Activated CD4-positive, CD25-positive, alpha-beta regulatory T cell treated with anti-CD3 and anti-CD28 coated beads, Interleukin-2, amount 50 U/mL, for 16 hours (primary cell): ENCODE measurements around the gene ZNRF1.
A peak's percentile ranks its signal among the peaks of the same experiment; 100 is the strongest.
"Not testable (repeated sequence)": the region's sequence is repeated elsewhere in the genome, so short reads cannot be mapped to it uniquely, and the experiment has no call there.

Source experiments
- DNase-seq: peaks from one replicate; pipeline ENCODE4 v3.0.0-alpha.2; 2020; ENCODE audit warnings: low read depth, low spot score

The ZNRF1 gene

GRCh38 chr16:75000481-75001081, 1.8 kb downstream of the ZNRF1 start:
- DNase-seq = no peak

DNA sequence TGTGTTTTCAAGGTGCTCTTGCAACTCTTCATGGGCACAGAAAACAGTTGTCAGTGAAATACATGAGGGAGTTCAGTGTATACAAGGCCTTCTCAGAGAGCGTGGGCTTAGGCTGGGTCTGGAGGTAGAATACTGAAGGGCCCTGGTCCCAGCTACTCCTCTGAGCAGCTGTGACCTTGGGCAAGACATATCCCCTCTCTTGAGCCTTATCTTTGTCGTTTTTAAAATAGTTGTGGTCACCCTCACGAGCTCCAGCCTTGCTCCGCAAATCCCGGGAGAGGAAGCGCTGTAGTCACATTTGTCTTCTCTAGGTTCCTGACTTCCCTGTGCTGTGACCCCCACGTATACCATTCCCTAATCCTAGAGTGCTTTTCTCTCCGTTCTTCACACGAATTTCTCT, 3.6 kb downstream of the ZNRF1 start:
- DNase-seq = no peak

- no peak for DNase-seq
Observed at GRCh38 chr16:75003931-75004330, 5.1 kb downstream of the ZNRF1 start.

GRCh38 chr16:75004460-75004859, 5.6 kb downstream of the ZNRF1 start:
- DNase-seq = no peak

GRCh38 chr16:75005697-75006096, 6.9 kb downstream of the ZNRF1 start:
- no peak for DNase-seq

DNA sequence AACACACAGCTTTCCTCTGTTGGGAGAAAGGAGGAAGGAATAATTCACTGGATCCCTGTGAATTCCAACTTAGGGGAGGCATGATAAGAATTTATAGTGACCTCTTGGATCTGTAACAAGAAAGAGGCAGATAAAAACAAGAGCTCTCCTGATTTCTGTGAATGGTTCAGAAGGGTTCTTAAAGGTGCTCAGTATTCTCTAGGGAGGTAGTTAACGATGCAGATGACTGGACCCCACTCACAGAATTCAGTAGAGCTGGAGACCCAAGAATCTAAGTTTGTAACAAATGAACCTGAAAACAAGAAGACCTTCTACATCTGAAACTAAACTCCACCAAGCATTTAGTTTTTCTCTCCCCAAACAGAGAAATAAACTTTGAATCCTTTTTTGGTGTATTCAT, 8.6 kb downstream of the ZNRF1 start:
- DNase-seq = no peak

DNA sequence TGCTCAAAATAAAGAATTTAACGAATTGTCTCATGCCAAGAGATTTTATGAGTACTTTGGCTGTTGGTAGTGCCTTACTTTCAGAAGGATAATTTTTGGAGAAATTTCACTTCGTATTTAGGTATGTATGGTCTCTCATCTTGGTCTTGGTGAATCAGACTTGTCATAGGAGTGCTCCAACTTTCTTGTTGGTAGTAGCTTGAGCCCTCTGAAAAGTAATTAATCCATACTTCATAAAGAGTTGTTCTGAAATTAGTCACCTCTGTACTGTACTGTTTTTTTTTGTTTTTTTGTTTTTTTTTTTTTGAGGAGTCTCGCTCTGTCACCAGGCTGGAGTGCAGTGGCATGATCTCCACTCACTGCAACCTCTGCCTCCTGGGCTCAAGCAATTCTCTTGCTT, 11.6 kb downstream of the ZNRF1 start:
- no peak for DNase-seq

DNA sequence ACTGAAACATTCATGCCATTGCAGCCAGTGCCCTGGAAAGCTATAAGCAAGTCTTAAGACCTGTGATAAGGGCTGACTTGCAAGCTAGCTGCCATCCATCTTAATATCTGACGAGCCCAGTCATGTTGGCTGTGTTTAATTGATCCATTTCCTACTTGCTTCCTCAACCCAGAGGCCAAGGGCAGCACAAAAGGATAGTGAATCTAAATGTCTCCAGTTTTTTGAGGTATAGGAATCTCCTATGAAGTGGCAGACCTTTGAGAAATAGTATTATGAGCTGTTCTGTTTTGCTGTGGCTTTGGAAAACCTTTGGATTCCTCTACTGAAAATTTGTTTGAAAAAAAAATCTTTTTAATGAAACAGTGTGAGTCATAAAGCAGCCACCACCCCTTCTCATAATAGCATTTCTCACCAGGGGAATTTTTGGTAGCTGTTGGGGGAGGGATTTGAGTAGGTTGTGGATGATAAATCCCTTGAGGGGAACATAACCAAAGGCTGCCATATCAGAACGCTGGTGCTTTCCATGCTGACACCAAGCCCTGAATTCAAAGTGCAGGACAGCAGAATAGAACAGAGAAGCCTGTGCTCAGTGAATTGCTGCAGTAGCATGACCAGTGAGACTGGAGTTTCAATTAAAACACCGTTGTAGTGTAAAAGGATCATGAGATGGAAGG, 12.9 kb downstream of the ZNRF1 start:
- peak; percentile 15 for DNase-seq

- DNase-seq = no peak
Observed at GRCh38 chr16:75012380-75013081, 13.7 kb downstream of the ZNRF1 start.

DNA sequence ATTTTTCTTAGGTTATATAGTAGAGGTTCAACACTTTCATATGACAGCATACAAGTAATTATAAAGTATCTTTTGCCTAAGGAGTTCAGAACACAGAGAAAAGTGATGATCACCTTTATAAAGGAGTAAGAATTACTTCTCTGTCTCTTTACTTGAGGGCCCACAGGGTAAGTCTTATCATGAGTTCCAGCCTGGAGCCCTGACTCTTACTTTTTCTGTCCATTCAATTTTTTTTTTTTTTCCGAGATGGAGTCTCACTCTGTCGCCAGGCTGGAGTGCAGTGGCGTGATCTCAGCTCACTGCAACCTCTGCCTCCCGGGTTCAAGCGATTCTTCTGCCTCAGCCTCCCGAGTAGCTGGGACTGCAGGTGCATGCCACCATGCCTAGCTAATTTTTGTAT, 14.3 kb downstream of the ZNRF1 start:
- not testable (repeated sequence) for DNase-seq

- no peak for DNase-seq
Observed at GRCh38 chr16:75014318-75014717, 15.5 kb downstream of the ZNRF1 start.

GRCh38 chr16:75016451-75017081, 17.7 kb downstream of the ZNRF1 start:
- not testable (repeated sequence) for DNase-seq

- no peak for DNase-seq
Observed at GRCh38 chr16:75017670-75018525, 19.1 kb downstream of the ZNRF1 start.

- DNase-seq = no peak
Observed at GRCh38 chr16:75019007-75019406, 20.2 kb downstream of the ZNRF1 start.

DNA sequence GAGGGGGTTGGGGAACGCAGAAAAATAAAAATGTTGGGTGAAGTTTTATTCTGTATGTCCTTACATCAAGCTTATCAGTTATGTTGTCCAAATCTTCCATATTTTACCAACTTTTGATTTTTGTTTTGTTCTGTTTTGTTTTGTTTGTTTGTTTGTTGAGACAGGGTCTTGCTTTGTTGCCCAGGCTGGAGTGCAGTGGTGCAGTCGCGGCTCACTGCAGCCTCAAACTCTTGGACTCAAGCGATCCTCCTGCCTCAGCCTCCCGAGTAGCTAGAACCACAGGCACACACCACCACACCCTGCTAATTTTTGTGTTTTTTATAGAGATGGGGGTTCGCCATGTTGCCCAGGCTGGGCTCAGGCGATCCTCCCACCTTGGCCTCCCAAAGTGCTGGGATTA, 20.8 kb downstream of the ZNRF1 start:
- no peak for DNase-seq

GRCh38 chr16:75021410-75021809, 22.6 kb downstream of the ZNRF1 start:
- DNase-seq = no peak

DNA sequence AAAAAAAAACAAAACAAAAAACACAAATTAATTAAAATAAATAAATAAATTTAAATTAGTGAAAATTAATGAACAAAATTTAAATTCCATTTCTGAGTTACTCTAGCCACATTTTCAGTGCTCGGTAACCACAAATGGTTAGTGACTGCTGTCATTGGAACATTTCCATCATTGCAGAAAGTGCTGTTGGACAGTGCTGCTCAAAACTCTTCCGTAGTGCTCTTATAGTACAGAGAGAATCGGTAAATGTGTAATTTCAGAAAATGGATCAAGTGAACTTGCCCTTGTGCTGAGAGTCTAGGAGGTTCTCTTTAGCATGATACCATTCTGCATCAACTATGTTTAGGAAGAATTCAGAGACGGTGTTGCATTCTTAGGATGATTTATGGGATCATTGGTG, 23.7 kb downstream of the ZNRF1 start:
- no peak for DNase-seq

GRCh38 chr16:75023009-75023408, 24.2 kb downstream of the ZNRF1 start:
- DNase-seq = no peak

DNA sequence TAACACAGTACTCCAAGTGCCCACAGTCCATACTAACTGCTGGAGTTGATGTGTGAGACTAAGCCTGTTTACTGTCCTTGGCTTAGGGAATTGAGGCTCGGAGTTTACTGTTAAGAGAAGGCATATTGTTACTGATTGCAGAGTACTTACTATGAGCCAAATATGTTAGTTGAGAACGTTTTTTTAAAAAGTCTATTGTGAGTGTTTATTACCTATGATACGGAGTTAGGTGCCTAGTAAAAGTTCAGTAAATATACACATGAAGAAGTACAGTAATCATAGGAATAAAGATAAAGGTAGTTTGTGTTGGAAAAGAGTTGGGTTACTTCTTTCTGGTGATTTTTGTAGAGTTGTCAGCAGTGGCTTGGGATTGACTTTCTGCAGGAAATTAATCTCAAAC, 25.4 kb downstream of the ZNRF1 start:
- DNase-seq = no peak

GRCh38 chr16:75024594-75024993, 25.8 kb downstream of the ZNRF1 start:
- no peak for DNase-seq

GRCh38 chr16:75025761-75026160, 26.9 kb downstream of the ZNRF1 start:
- no peak for DNase-seq
